IMR-90 (cell line): ENCODE results near the gene COA6. TPM values are rescaled to one million over a fixed set of nuclear protein-coding genes. Genes with fewer than 3 reads are reported as not detected.

Experiments
- ATAC-seq: fragments of 200-7000 bp; cut with Tn5 transposase; 2 replicates; pipeline ENCODE4 v1.9.1; 2020; ENCODE audit warnings: low read depth, mild to moderate bottlenecking, moderate library complexity
- BruUV-seq: library from RNA; stranded (reverse); fragments of 400-500 nt; replicated peaks from 2 replicates; lab custom pipeline; 2021; lab: Mats Ljungman, UMichigan
- CTCF ChIA-PET: fragments of 300-600 bp; formaldehyde crosslinking; extraction: SDS; loops from one replicate; lab custom pipeline; 2021; ENCODE audit warnings: antibody characterized with exemption; lab: Yijun Ruan, JAX
- POLR2A ChIA-PET: fragments of 300-600 bp; sonication (Branson Sonifier 250); formaldehyde crosslinking; loops from one replicate; lab custom pipeline; 2022; ENCODE audit warnings: antibody characterized with exemption; ENCODE audit not compliant: unreplicated experiment; lab: Charles Lee
- DNase-seq: peaks from one replicate; pipeline ENCODE4 v3.0.0; 2013
- H2AFZ ChIP-seq: replicated peaks from 2 replicates; pipeline ENCODE3; 2013; ENCODE audit warnings: low read length, mild to moderate bottlenecking; ENCODE audit not compliant: poor library complexity
- H2AK5ac ChIP-seq: 2 replicates; pipeline ENCODE4 v1.6.1; 2013; ENCODE audit warnings: low read depth, low read length, inconsistent platforms
- H2AK9ac ChIP-seq: replicated peaks from 2 replicates; pipeline ENCODE3; 2013; ENCODE audit warnings: mild to moderate bottlenecking, low read depth, low read length, moderate library complexity; ENCODE audit not compliant: poor library complexity
- H2BK120ac ChIP-seq: 2 replicates; pipeline ENCODE4 v1.6.1; 2013; ENCODE audit warnings: low read depth, low read length, inconsistent platforms
- H2BK15ac ChIP-seq: 3 replicates; pipeline ENCODE4 v1.6.1; 2013; ENCODE audit warnings: low read depth, low read length, inconsistent platforms
- H2BK20ac ChIP-seq: 2 replicates; pipeline ENCODE4 v1.6.1; 2013; ENCODE audit warnings: low read depth, mild to moderate bottlenecking, inconsistent platforms, low read length, moderate library complexity
- H2BK5ac ChIP-seq: 2 replicates; pipeline ENCODE4 v1.6.1; 2013; ENCODE audit warnings: mild to moderate bottlenecking, low read depth, low read length, inconsistent platforms; ENCODE audit not compliant: poor library complexity, severe bottlenecking
- H3K14ac ChIP-seq: replicated peaks from 2 replicates; pipeline ENCODE4 v1.6.1; 2013; ENCODE audit warnings: low read depth, low read length, inconsistent platforms
- H3K18ac ChIP-seq: 2 replicates; pipeline ENCODE4 v1.6.1; 2013; ENCODE audit warnings: low read depth, low read length, control low read depth
- H3K23ac ChIP-seq: 2 replicates; pipeline ENCODE4 v1.6.1; 2013; ENCODE audit warnings: low read depth, low read length, inconsistent platforms
- H3K27ac ChIP-seq: 2 replicates; pipeline ENCODE4 v1.5.1; 2013; ENCODE audit warnings: mild to moderate bottlenecking, control low read depth, low read length; ENCODE audit not compliant: insufficient read depth
- H3K27me3 ChIP-seq: 2 replicates; pipeline ENCODE4 v1.6.1; 2013; ENCODE audit warnings: low read length; ENCODE audit not compliant: control insufficient read depth, insufficient read depth
- H3K36me3 ChIP-seq: 2 replicates; pipeline ENCODE4 v1.6.1; 2013; ENCODE audit warnings: low read length, mixed read lengths; ENCODE audit not compliant: control insufficient read depth, insufficient read depth
- H3K4ac ChIP-seq: 2 replicates; pipeline ENCODE4 v1.6.1; 2013; ENCODE audit warnings: low read depth, low read length, inconsistent platforms
- H3K4me1 ChIP-seq: 2 replicates; pipeline ENCODE4 v1.6.1; 2013; ENCODE audit warnings: low read length, mixed read lengths; ENCODE audit not compliant: control insufficient read depth, insufficient read depth
- H3K4me2 ChIP-seq: 2 replicates; pipeline ENCODE4 v1.6.1; 2013; ENCODE audit warnings: low read depth, mild to moderate bottlenecking, control low read depth, low read length, moderate library complexity
- H3K4me3 ChIP-seq: 2 replicates; pipeline ENCODE4 v1.5.1; 2013; ENCODE audit warnings: low read depth, mild to moderate bottlenecking, control low read depth, low read length, moderate library complexity; ENCODE audit not compliant: insufficient read depth
- H3K56ac ChIP-seq: 2 replicates; pipeline ENCODE4 v1.6.1; 2013; ENCODE audit warnings: low read length, inconsistent platforms; ENCODE audit not compliant: insufficient read depth; ENCODE audit errors: extremely low read depth
- H3K79me1 ChIP-seq, 2 experiments: 2 replicates each; pipeline ENCODE4 v1.6.1; 2013; ENCODE audit warnings: low read length in 2 of 2, inconsistent platforms in 1 of 2, low read depth in 1 of 2
- H3K9ac ChIP-seq: 2 replicates; pipeline ENCODE4 v1.6.1; 2013; ENCODE audit warnings: low read depth, low read length, control low read depth
- H3K9me1 ChIP-seq: 2 replicates; pipeline ENCODE4 v1.6.1; 2013; ENCODE audit warnings: low read length, inconsistent platforms; ENCODE audit not compliant: insufficient read depth
- H3K9me3 ChIP-seq: 2 replicates; pipeline ENCODE4 v1.6.1; 2013; ENCODE audit warnings: low read length; ENCODE audit not compliant: control insufficient read depth, insufficient read depth
- H4K20me1 ChIP-seq: 2 replicates; pipeline ENCODE4 v1.6.1; 2013; ENCODE audit warnings: low read length, inconsistent platforms; ENCODE audit not compliant: insufficient read depth
- H4K5ac ChIP-seq: 2 replicates; pipeline ENCODE4 v1.6.1; 2013; ENCODE audit warnings: mild to moderate bottlenecking, low read depth, low read length, control low read depth
- H4K8ac ChIP-seq, 2 experiments: 2 replicates each; pipeline ENCODE4 v1.6.1; 2013; ENCODE audit warnings: low read depth in 2 of 2, low read length in 2 of 2, control low read depth in 1 of 2, inconsistent platforms in 1 of 2
- H4K91ac ChIP-seq: 2 replicates; pipeline ENCODE4 v1.6.1; 2013; ENCODE audit warnings: low read depth, low read length, inconsistent platforms; ENCODE audit not compliant: insufficient read depth
- FOS ChIP-seq: fragments of 150-350 bp; IDR thresholded peaks from 2 replicates; pipeline ENCODE4 v1.6.1; 2016; ENCODE audit warnings: low read depth, low read length
- RFX5 ChIP-seq: IDR thresholded peaks from 2 replicates; pipeline ENCODE4 v1.8.0; 2012; ENCODE audit warnings: low read depth, mild to moderate bottlenecking, low read length, moderate library complexity
- WGBS, 2 experiments: methylation state at CpG; one replicate each; pipeline versions ENCODE4 v1.1.5 to v1.1.7; 2013; ENCODE audit warnings: missing lambda C conversion rate in 2 of 2; ENCODE audit not compliant: insufficient read length in 1 of 2; ENCODE audit errors: extremely low coverage in 2 of 2; 5-methylcytosine and 5-hydroxymethylcytosine counted together
- dilution Hi-C: fragments of 300-500 bp; cut with HindIII; formaldehyde crosslinking; loops from one replicate; pipeline ENCODE4 v1.14.3; 2018; ENCODE audit warnings: low sequenced_read_pairs; ENCODE audit not compliant: unreplicated experiment
- in situ Hi-C: fragments of 300-500 bp; cut with MboI; formaldehyde crosslinking; loops from 3 replicates; pipeline ENCODE4 v1.14.3; 2019; ENCODE audit warnings: low sequenced_read_pairs, inconsistent platforms, mixed read lengths
- intact Hi-C: fragments of 100-400 bp; cut with micrococcal nuclease; formaldehyde crosslinking; loops from 2 replicates; pipeline ENCODE4 v1.10.0; 2022
- polyA plus RNA-seq, 3 experiments: library from polyadenylated mRNA; depleted of rRNA; stranded (reverse); fragments of >200 nt; gene quantifications; 2 replicates each; pipeline ENCODE4 v1.2.3, GENCODE V29; 2012; ENCODE audit warnings: low replicate concordance in 1 of 3
- total RNA-seq: library from RNA; depleted of rRNA; stranded (reverse); fragments of >200 nt; gene quantifications from 2 replicates; pipeline ENCODE4 v1.2.3, GENCODE V29; 2012

Gene COA6
- total and polyA plus RNA-seq, 2 of the 4 experiments (the other 2 are of a cell fraction), result 6.8 to 14.3 TPM

GRCh38 chr1:234402939-234403338, 29.7 kb downstream of the COA6 start:
- Histone ChIP-seq H2AK5ac (no peak overlapping the region), H3K79me1 (no peaks in the 10 kb centered on the region), H3K56ac (no peak overlapping the region), H3K4me2 (no peak overlapping the region), H3K4ac (no peak overlapping the region), H2BK120ac (no peak overlapping the region), H3K18ac (no peak overlapping the region), H4K91ac (no peak overlapping the region), H3K23ac (no peak overlapping the region), H3K27ac (no peak overlapping the region), H3K14ac (no peak overlapping the region), H3K27me3 (no peaks in the 10 kb centered on the region), H2BK5ac (no peak overlapping the region), H3K9ac (no peak overlapping the region), H3K9me3 (no peaks in the 10 kb centered on the region), H2BK15ac (no peak overlapping the region), H2AK9ac (no peak overlapping the region), H3K9me1 (peaks cover 3% of the 10 kb centered on the region; the same call in 1 of the 2 replicates), H4K5ac (no peak overlapping the region), H2AFZ (no peak overlapping the region), H2BK20ac (no peak overlapping the region), H3K4me3 (no peak overlapping the region), H4K20me1 (no peaks in the 10 kb centered on the region), H3K36me3 (no peaks in the 10 kb centered on the region), H4K8ac (no peak overlapping the region), H3K4me1 (peaks cover 2% of the 10 kb centered on the region; the same call in 1 of the 2 replicates)
- no peak for DNase-seq
- BruUV-seq, result no TSS peak
- 94 to 100% methylated on average over 1 to 2 of the region's 3 CpGs for WGBS, 2 experiments
- no peak for TF ChIP-seq FOS
- no peak for TF ChIP-seq RFX5
- dilution Hi-C loops, result no loop called here
- no peak for ATAC-seq
- CTCF ChIA-PET, result no interaction called here
- in situ Hi-C loops, result no loop called here
- POLR2A ChIA-PET, result no interaction called here
- intact Hi-C loops, result no loop called here
